Hepatocyte (in vitro differentiated cells): ENCODE results near the gene CYB561D1. TPM values are rescaled to one million over a fixed set of nuclear protein-coding genes. Genes with fewer than 3 reads are reported as not detected.

Experiments used
- DNase-seq: peaks from one replicate; pipeline ENCODE4 v3.0.0-alpha.2; 2016; ENCODE audit warnings: low spot score
- H2AFZ ChIP-seq: fragments of 200-600 bp; sonication (generic); 2 replicates; pipeline ENCODE4 v1.6.0; 2016; ENCODE audit warnings: antibody characterized with exemption, mild to moderate bottlenecking
- H3K27ac ChIP-seq: fragments of 200-600 bp; sonication (generic); 2 replicates; pipeline ENCODE4 v1.5.1; 2016; ENCODE audit warnings: mild to moderate bottlenecking
- H3K27me3 ChIP-seq: fragments of 200-600 bp; sonication (generic); 2 replicates; pipeline ENCODE4 v1.6.1; 2016
- H3K36me3 ChIP-seq: fragments of 200-600 bp; sonication (generic); replicated peaks from 2 replicates; pipeline ENCODE4 v1.5.1; 2016; ENCODE audit warnings: low read depth; ENCODE audit not compliant: insufficient read depth
- H3K4me1 ChIP-seq: fragments of 200-600 bp; sonication (generic); 2 replicates; pipeline ENCODE4 v1.5.1; 2016; ENCODE audit warnings: mild to moderate bottlenecking, moderate library complexity; ENCODE audit not compliant: insufficient read depth
- H3K4me2 ChIP-seq: fragments of 200-600 bp; sonication (generic); 2 replicates; pipeline ENCODE4 v1.6.0; 2016
- H3K4me3 ChIP-seq: fragments of 200-600 bp; sonication (generic); 2 replicates; pipeline ENCODE4 v1.5.1; 2016; ENCODE audit warnings: mild to moderate bottlenecking
- H3K79me2 ChIP-seq: fragments of 200-600 bp; sonication (generic); 2 replicates; pipeline ENCODE4 v1.6.0; 2017; ENCODE audit warnings: mild to moderate bottlenecking
- H3K9me2 ChIP-seq: fragments of 200-600 bp; sonication (generic); replicated peaks from 2 replicates; pipeline ENCODE4 v1.6.0; 2017; ENCODE audit warnings: mild to moderate bottlenecking; ENCODE audit not compliant: insufficient read depth
- H3K9me3 ChIP-seq: fragments of 200-600 bp; sonication (generic); 2 replicates; pipeline ENCODE4 v1.5.1; 2016; ENCODE audit warnings: low read depth, mild to moderate bottlenecking
- H4K20me1 ChIP-seq: fragments of 200-600 bp; sonication (generic); 2 replicates; pipeline ENCODE4 v1.6.0; 2016; ENCODE audit warnings: mild to moderate bottlenecking; ENCODE audit not compliant: insufficient read depth, poor library complexity, severe bottlenecking
- EZH2 ChIP-seq: fragments of 200-600 bp; sonication (generic); IDR thresholded peaks from 2 replicates; pipeline ENCODE4 v1.6.1; 2016; ENCODE audit warnings: antibody characterized with exemption, mild to moderate bottlenecking, borderline replicate concordance
- EZH2phosphoT487 ChIP-seq: fragments of 200-600 bp; sonication (generic); IDR thresholded peaks from one replicate; pipeline ENCODE4 v1.6.1; 2018; ENCODE audit warnings: antibody characterized with exemption, mild to moderate bottlenecking, low read depth, moderate library complexity; ENCODE audit not compliant: unreplicated experiment, severe bottlenecking
- WGBS: methylation state at CpG from one replicate; pipeline ENCODE4 v1.1.6; 2016; ENCODE audit warnings: low lambda C conversion rate; ENCODE audit errors: missing lambda C conversion rate; 5-methylcytosine and 5-hydroxymethylcytosine counted together
- polyA plus RNA-seq: library from polyadenylated mRNA; unstranded; fragments of >200 nt; fragmentation: Nextera tagmentation; extraction: Ambion mirVana; gene quantifications from 2 replicates; pipeline ENCODE4 v1.2.1, GENCODE V29; 2016
- total RNA-seq: library from RNA; depleted of rRNA; stranded (reverse); fragments of >200 nt; gene quantifications from 2 replicates; pipeline ENCODE4 v1.2.3, GENCODE V29; 2014
- TF ChIP-seq, protein P1 (sequence below): fragments of 200-600 bp; sonication (generic); IDR thresholded peaks from 2 replicates; pipeline ENCODE4 v1.5.1; 2016; ENCODE audit warnings: antibody characterized with exemption, mild to moderate bottlenecking; ENCODE audit not compliant: poor library complexity

CYB561D1 gene
- total and polyA plus RNA-seq, 2 experiments from 2014 or later: 4.8 to 6.5 TPM

DNA sequence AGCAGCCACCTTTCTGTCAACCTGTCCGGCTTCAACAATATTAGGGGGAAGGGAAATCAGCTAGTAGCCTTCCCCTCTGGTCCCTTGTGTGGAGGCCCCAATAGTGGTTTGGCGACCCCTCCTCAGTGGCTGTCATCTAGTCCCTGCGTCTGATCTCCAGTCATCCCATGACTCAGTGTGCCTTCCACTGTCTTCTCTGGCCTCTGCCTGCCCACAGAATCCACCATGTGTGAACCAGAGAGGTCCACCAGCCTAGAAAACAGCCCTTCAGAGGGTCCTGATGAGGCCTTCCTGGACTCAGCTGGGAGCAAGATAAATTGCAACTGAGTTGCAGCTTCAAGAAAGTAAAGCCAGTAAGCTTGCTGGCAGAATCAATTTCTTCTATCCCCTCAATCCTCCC is 14.0 kb upstream of the CYB561D1 start:
- Histone ChIP-seq H3K9me2 (no peaks in the 10 kb centered on the region), H4K20me1 (no peaks in the 10 kb centered on the region), H3K79me2 (peaks cover 8% of the 10 kb centered on the region), H3K4me2 (no peak overlapping the region), H3K4me1 (peaks cover 11% of the 10 kb centered on the region), H2AFZ (no peak overlapping the region), H3K4me3 (no peak overlapping the region), H3K27me3 (peaks cover 16% of the 10 kb centered on the region), H3K9me3 (no peaks in the 10 kb centered on the region), H3K27ac (no peak overlapping the region), H3K36me3 (no peaks in the 10 kb centered on the region)
- WGBS: 91% methylated on average over 3 of the region's 3 CpGs
- TF ChIP-seq, protein P1, sequence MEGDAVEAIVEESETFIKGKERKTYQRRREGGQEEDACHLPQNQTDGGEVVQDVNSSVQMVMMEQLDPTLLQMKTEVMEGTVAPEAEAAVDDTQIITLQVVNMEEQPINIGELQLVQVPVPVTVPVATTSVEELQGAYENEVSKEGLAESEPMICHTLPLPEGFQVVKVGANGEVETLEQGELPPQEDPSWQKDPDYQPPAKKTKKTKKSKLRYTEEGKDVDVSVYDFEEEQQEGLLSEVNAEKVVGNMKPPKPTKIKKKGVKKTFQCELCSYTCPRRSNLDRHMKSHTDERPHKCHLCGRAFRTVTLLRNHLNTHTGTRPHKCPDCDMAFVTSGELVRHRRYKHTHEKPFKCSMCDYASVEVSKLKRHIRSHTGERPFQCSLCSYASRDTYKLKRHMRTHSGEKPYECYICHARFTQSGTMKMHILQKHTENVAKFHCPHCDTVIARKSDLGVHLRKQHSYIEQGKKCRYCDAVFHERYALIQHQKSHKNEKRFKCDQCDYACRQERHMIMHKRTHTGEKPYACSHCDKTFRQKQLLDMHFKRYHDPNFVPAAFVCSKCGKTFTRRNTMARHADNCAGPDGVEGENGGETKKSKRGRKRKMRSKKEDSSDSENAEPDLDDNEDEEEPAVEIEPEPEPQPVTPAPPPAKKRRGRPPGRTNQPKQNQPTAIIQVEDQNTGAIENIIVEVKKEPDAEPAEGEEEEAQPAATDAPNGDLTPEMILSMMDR: no peak
- TF ChIP-seq EZH2: no peak
- no peak for TF ChIP-seq EZH2phosphoT487
- DNase-seq: no peak

DNA sequence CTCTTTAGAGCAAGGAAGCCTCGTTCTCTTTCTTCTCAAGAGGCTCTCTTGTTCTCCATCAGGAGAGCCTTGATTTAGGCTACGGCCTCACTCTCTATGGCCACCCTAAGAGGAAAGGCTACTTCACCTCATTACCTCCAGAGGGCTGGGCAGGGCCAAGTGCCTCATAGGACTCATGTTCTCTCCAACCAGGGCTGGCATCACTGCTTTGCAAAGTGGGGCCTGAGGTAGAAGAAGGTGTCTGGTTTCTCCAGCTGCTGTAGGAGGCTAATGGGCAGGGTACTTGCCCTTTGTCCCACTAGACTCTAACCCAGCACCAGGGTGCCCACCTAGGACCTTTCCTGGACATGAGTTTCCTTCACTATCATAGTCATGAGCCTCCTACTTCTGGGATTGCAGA is 12.2 kb upstream of the CYB561D1 start:
- Histone ChIP-seq H3K9me2 (no peaks in the 10 kb centered on the region), H3K4me1 (peaks cover 15% of the 10 kb centered on the region), H3K27me3 (peaks cover 16% of the 10 kb centered on the region), H4K20me1 (no peaks in the 10 kb centered on the region), H3K4me3 (no peak overlapping the region), H3K79me2 (peaks cover 10% of the 10 kb centered on the region), H3K4me2 (no peak overlapping the region), H3K36me3 (no peaks in the 10 kb centered on the region), H2AFZ (no peak overlapping the region), H3K27ac (no peak overlapping the region), H3K9me3 (no peaks in the 10 kb centered on the region)
- no peak for DNase-seq
- 84% methylated on average over 2 of the region's 2 CpGs for WGBS
- no peak for TF ChIP-seq EZH2phosphoT487
- TF ChIP-seq, protein P1: no peak
- no peak for TF ChIP-seq EZH2

DNA sequence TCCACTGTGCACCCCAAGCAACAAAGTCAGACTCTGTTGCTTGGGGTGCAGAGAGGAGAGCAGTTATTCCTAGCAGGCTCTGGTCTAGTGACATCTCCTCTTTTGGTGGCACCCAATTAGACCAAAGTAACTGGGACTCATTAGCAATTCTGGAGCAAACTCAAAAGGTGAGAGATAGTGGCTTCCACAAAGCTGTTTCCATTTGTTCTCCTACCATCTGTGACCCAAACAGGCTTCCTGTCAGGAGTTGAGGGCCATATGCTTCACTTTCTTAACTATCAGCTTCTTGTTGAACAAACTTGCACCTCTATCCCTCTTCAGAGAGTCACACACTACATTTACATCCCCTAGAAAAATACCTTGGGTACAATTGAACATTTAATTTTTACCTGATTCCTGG is 11.7 kb upstream of the CYB561D1 start:
- TF ChIP-seq, protein P1: no peak
- TF ChIP-seq EZH2: no peak
- no peak for TF ChIP-seq EZH2phosphoT487
- H3K9me3 ChIP-seq: no peaks in the 10 kb centered on the region
- peaks cover 15% of the 10 kb centered on the region for H3K4me1 ChIP-seq
- peaks cover 10% of the 10 kb centered on the region for H3K79me2 ChIP-seq
- no peak overlapping the region for H3K4me2 ChIP-seq
- H4K20me1 ChIP-seq: no peaks in the 10 kb centered on the region
- no peaks in the 10 kb centered on the region for H3K9me2 ChIP-seq
- H3K27ac ChIP-seq: no peak overlapping the region
- no peak for DNase-seq
- no peak overlapping the region for H2AFZ ChIP-seq
- peaks cover 16% of the 10 kb centered on the region for H3K27me3 ChIP-seq
- H3K4me3 ChIP-seq: no peak overlapping the region
- H3K36me3 ChIP-seq: no peaks in the 10 kb centered on the region
